HEK293 (cell line): ENCODE measurements around the gene TAF8.

Experiments used
- CTCF ChIA-PET: fragments of 350-600 bp; formaldehyde crosslinking; extraction: SDS; loops from one replicate; lab custom pipeline; 2021; ENCODE audit warnings: antibody characterized with exemption; lab: Yijun Ruan, JAX
- POLR2A ChIA-PET: fragments of 300-600 bp; formaldehyde crosslinking; extraction: SDS; loops from one replicate; lab custom pipeline; 2020; ENCODE audit warnings: antibody characterized with exemption, inconsistent platforms; lab: Yijun Ruan, JAX
- H3K27ac ChIP-seq: fragments of 200-500 bp; sonication (Bioruptor generic); 2 replicates; pipeline ENCODE4 v1.5.1; 2014; ENCODE audit warnings: low read depth, low read length, control low read depth, inconsistent platforms; ENCODE audit errors: extremely low read depth
- H3K36me3 ChIP-seq, 2 experiments: fragments of 200-500 bp in 1 of 2; sonication (Bioruptor generic) in 1 of 2; 1 replicate in 1 of 2; 2 replicates in 1 of 2; pipeline ENCODE4 v1.5.1; 2014 to 2017; ENCODE audit warnings: inconsistent platforms in 2 of 2, low read length in 2 of 2; ENCODE audit not compliant: control insufficient read depth in 2 of 2, insufficient read depth in 1 of 2
- H3K4me1 ChIP-seq: fragments of 200-500 bp; sonication (Bioruptor generic); 2 replicates; pipeline ENCODE4 v1.5.1; 2014; ENCODE audit warnings: mild to moderate bottlenecking, low read length, inconsistent platforms; ENCODE audit not compliant: control insufficient read depth, insufficient read depth
- H3K4me3 ChIP-seq: 2 replicates; pipeline ENCODE4 v1.5.1; 2011; ENCODE audit warnings: low read depth, mild to moderate bottlenecking, control low read depth, low read length, moderate library complexity
- H3K9me3 ChIP-seq: fragments of 200-500 bp; sonication (Bioruptor generic); 2 replicates; pipeline ENCODE4 v1.5.1; 2014; ENCODE audit warnings: low read depth, low read length, inconsistent platforms; ENCODE audit not compliant: control insufficient read depth, insufficient read depth
- BCL11A ChIP-seq: fragments of 450-650 bp; formaldehyde crosslinking; IDR thresholded peaks from 2 replicates; pipeline ENCODE4 v1.5.1; 2016; ENCODE audit warnings: low read depth, missing biosample characterization, missing genetic modification characterization
- EGR2 ChIP-seq: fragments of 450-650 bp; formaldehyde crosslinking; IDR thresholded peaks from 2 replicates; pipeline ENCODE4 v1.5.1; 2016; ENCODE audit warnings: low read depth, missing biosample characterization, missing genetic modification characterization
- HOXD13 ChIP-seq: sonication (generic); formaldehyde crosslinking; IDR thresholded peaks from 2 replicates; pipeline ENCODE4 v1.8.0; 2022; ENCODE audit warnings: missing genetic modification reagents, borderline replicate concordance
- KLF10 ChIP-seq: fragments of 450-650 bp; IDR thresholded peaks from 2 replicates; pipeline ENCODE4 v1.5.1; 2018; ENCODE audit warnings: missing biosample characterization, mild to moderate bottlenecking, missing genetic modification characterization
- ZBTB8A ChIP-seq: fragments of 450-650 bp; formaldehyde crosslinking; IDR thresholded peaks from 2 replicates; pipeline ENCODE4 v1.5.1; 2016; ENCODE audit warnings: missing biosample characterization, missing genetic modification characterization
- ZIC2 ChIP-seq: fragments of 450-650 bp; formaldehyde crosslinking; IDR thresholded peaks from 2 replicates; pipeline ENCODE4 v1.5.1; 2016; ENCODE audit warnings: missing biosample characterization, missing genetic modification characterization
- ZNF114 ChIP-seq: fragments of 450-650 bp; formaldehyde crosslinking; IDR thresholded peaks from 2 replicates; pipeline ENCODE4 v1.5.0; 2017; ENCODE audit warnings: missing biosample characterization, missing genetic modification characterization
- ZNF184 ChIP-seq: fragments of 450-650 bp; IDR thresholded peaks from 2 replicates; pipeline ENCODE4 v1.5.1; 2018; ENCODE audit warnings: missing biosample characterization, mild to moderate bottlenecking, missing genetic modification characterization
- ZNF266 ChIP-seq: fragments of 450-650 bp; formaldehyde crosslinking; IDR thresholded peaks from 2 replicates; pipeline ENCODE4 v1.5.1; 2016; ENCODE audit warnings: missing biosample characterization, missing genetic modification characterization, low read depth
- ZNF292 ChIP-seq: fragments of 450-650 bp; formaldehyde crosslinking; IDR thresholded peaks from 2 replicates; pipeline ENCODE4 v1.5.1; 2016; ENCODE audit warnings: low read depth, missing biosample characterization, missing genetic modification characterization, borderline replicate concordance
- ZNF501 ChIP-seq: fragments of 450-650 bp; formaldehyde crosslinking; IDR thresholded peaks from 2 replicates; pipeline ENCODE4 v1.5.1; 2016; ENCODE audit warnings: missing biosample characterization, missing genetic modification characterization
- ZNF521 ChIP-seq: fragments of 450-650 bp; formaldehyde crosslinking; IDR thresholded peaks from 2 replicates; pipeline ENCODE4 v1.5.1; 2017; ENCODE audit warnings: missing biosample characterization, mild to moderate bottlenecking, missing genetic modification characterization
- ZNF544 ChIP-seq: fragments of 450-650 bp; formaldehyde crosslinking; IDR thresholded peaks from 2 replicates; pipeline ENCODE4 v1.5.0; 2017; ENCODE audit warnings: missing biosample characterization, missing genetic modification characterization
- ZNF549 ChIP-seq: fragments of 450-650 bp; IDR thresholded peaks from 2 replicates; pipeline ENCODE4 v1.5.1; 2018; ENCODE audit warnings: missing biosample characterization, missing genetic modification characterization, mild to moderate bottlenecking, inconsistent platforms, moderate library complexity
- ZNF629 ChIP-seq: fragments of 450-650 bp; formaldehyde crosslinking; IDR thresholded peaks from 2 replicates; pipeline ENCODE4 v1.5.1; 2017; ENCODE audit warnings: missing biosample characterization, missing genetic modification characterization
- ZNF658 ChIP-seq: fragments of 450-650 bp; formaldehyde crosslinking; IDR thresholded peaks from 2 replicates; pipeline ENCODE4; 2016; ENCODE audit warnings: missing biosample characterization, missing genetic modification characterization
- ZNF707 ChIP-seq: fragments of 450-650 bp; formaldehyde crosslinking; IDR thresholded peaks from 2 replicates; pipeline ENCODE4 v1.5.1; 2016; ENCODE audit warnings: missing biosample characterization, missing genetic modification characterization
- ZNF768 ChIP-seq: fragments of 450-650 bp; formaldehyde crosslinking; IDR thresholded peaks from 2 replicates; pipeline ENCODE4 v1.5.1; 2018; ENCODE audit warnings: missing biosample characterization, mild to moderate bottlenecking, missing genetic modification characterization
- ZNF777 ChIP-seq: fragments of 450-650 bp; formaldehyde crosslinking; IDR thresholded peaks from 2 replicates; pipeline ENCODE4 v1.5.1; 2017; ENCODE audit warnings: missing biosample characterization, missing genetic modification characterization, borderline replicate concordance
- ZSCAN30 ChIP-seq: fragments of 450-650 bp; IDR thresholded peaks from 2 replicates; pipeline ENCODE4 v1.5.1; 2018; ENCODE audit warnings: missing biosample characterization, mild to moderate bottlenecking, missing genetic modification characterization, moderate library complexity
- TF ChIP-seq, protein P1 (sequence below): fragments of 450-650 bp; formaldehyde crosslinking; conservative IDR thresholded peaks from 2 replicates; pipeline ENCODE4 v1.5.1; 2016; ENCODE audit warnings: low read depth, missing biosample characterization, missing genetic modification characterization
- TF ChIP-seq, protein P2 (sequence below): fragments of 450-650 bp; formaldehyde crosslinking; IDR thresholded peaks from 2 replicates; pipeline ENCODE4 v1.5.1; 2017; ENCODE audit warnings: missing biosample characterization, missing genetic modification characterization
- TF ChIP-seq, protein P3 (sequence below): fragments of 450-650 bp; formaldehyde crosslinking; IDR thresholded peaks from 2 replicates; pipeline ENCODE4 v1.5.1; 2016; ENCODE audit warnings: missing biosample characterization, missing genetic modification characterization

TAF8 gene

DNA sequence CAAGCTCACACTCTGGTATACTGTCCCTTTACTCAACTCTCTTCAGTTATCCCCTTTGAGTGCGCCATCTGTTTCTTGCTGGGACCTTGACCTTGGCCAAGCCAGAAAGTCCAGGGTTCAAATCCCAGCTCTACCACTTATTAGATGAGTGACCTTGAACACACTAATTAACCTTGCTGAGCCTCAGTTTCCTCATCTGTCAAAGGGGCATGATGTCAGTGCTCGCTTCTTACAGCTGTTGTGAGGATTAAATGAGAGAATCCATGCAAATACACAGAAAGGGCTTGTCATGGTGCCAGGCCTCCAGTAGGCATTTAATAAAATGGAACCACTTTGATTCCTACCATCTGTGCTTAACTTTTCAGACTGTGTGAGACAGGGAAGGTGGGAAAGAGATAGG, 57.7 kb downstream of the TAF8 start (continued):
- TF ChIP-seq, protein P1, sequence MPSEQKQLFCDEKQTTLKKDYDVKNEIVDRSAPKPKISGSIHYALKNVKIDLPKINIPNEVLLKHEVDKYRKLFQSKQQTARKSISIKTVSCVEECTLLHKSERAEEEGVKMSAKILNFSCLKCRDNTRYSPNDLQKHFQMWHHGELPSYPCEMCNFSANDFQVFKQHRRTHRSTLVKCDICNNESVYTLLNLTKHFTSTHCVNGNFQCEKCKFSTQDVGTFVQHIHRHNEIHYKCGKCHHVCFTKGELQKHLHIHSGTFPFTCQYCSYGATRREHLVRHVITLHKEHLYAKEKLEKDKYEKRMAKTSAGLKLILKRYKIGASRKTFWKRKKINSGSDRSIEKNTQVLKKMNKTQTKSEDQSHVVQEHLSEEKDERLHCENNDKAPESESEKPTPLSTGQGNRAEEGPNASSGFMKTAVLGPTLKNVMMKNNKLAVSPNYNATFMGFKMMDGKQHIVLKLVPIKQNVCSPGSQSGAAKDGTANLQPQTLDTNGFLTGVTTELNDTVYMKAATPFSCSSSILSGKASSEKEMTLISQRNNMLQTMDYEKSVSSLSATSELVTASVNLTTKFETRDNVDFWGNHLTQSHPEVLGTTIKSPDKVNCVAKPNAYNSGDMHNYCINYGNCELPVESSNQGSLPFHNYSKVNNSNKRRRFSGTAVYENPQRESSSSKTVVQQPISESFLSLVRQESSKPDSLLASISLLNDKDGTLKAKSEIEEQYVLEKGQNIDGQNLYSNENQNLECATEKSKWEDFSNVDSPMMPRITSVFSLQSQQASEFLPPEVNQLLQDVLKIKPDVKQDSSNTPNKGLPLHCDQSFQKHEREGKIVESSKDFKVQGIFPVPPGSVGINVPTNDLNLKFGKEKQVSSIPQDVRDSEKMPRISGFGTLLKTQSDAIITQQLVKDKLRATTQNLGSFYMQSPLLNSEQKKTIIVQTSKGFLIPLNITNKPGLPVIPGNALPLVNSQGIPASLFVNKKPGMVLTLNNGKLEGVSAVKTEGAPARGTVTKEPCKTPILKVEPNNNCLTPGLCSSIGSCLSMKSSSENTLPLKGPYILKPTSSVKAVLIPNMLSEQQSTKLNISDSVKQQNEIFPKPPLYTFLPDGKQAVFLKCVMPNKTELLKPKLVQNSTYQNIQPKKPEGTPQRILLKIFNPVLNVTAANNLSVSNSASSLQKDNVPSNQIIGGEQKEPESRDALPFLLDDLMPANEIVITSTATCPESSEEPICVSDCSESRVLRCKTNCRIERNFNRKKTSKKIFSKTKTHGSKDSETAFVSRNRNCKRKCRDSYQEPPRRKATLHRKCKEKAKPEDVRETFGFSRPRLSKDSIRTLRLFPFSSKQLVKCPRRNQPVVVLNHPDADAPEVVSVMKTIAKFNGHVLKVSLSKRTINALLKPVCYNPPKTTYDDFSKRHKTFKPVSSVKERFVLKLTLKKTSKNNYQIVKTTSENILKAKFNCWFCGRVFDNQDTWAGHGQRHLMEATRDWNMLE (tag by site-specific recombination): no peak
- TF ChIP-seq ZNF521 (no peak), ZNF768 (no peak), ZNF629 (no peak), ZNF549 (tag by site-specific recombination) (no peak)
- TF ChIP-seq, protein P2, sequence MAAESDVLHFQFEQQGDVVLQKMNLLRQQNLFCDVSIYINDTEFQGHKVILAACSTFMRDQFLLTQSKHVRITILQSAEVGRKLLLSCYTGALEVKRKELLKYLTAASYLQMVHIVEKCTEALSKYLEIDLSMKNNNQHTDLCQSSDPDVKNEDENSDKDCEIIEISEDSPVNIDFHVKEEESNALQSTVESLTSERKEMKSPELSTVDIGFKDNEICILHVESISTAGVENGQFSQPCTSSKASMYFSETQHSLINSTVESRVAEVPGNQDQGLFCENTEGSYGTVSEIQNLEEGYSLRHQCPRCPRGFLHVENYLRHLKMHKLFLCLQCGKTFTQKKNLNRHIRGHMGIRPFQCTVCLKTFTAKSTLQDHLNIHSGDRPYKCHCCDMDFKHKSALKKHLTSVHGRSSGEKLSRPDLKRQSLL (tag by site-specific recombination): no peak

DNA sequence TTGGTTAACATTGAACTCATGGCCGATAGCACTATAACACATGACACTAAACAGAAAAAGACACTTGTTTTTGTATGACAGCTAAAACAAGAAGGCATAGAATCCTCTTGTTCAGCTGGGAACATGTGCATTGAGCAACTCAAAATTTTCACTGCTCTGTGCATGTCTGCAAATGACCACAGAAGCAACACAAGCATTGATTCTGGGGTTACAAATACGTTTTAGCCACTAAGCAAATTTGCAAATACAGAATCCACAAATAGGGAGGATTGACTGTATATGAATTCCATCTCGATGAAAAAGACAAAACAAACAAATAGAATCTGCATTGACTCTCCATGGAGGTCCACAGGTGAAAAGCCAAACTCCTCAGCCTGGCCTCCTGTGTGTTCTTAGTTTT, 60.4 kb downstream of the TAF8 start:
- POLR2A ChIA-PET: no interaction called here
- Histone ChIP-seq H3K27ac (no peak overlapping the region), H3K36me3 (no peaks in the 10 kb centered on the region), H3K4me1 (peaks cover 5% of the 10 kb centered on the region), H3K4me3 (no peak overlapping the region), H3K9me3 (no peaks in the 10 kb centered on the region)
- CTCF ChIA-PET: interaction anchor here (0.6 to 1.3 kb wide), 3 partner anchors 14 to 1248 kb away, joined by 3 to 4 read pairs (median 3); no protein-coding TSS in a partner anchor
- TF ChIP-seq ZNF114 (tag by site-specific recombination) (no peak), ZNF544 (tag by site-specific recombination) (no peak), ZNF707 (no peak), ZSCAN30 (tag by site-specific recombination) (no peak), EGR2 (tag by site-specific recombination) (no peak), ZNF292 (tag by site-specific recombination) (no peak), ZNF501 (no peak)

DNA sequence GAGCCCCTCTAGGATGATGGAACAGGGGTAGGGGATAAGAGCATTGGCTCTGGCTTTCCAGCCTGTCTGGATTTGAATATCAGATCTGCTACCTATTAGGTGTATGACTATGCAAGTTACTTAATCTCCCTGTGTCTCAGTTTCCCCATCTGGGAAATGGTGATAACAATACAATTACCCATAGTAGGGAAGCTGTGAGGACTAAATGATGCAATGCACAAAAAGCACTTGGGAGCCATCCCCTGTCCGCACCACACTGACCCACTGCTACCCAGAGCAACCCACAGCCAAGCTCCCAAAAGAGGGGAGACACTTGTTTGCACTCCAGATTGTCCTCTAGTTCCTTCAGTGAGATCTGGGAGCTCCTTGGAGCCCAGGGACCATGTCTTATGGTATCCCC, 62.0 kb downstream of the TAF8 start:
- TF ChIP-seq, protein P3, sequence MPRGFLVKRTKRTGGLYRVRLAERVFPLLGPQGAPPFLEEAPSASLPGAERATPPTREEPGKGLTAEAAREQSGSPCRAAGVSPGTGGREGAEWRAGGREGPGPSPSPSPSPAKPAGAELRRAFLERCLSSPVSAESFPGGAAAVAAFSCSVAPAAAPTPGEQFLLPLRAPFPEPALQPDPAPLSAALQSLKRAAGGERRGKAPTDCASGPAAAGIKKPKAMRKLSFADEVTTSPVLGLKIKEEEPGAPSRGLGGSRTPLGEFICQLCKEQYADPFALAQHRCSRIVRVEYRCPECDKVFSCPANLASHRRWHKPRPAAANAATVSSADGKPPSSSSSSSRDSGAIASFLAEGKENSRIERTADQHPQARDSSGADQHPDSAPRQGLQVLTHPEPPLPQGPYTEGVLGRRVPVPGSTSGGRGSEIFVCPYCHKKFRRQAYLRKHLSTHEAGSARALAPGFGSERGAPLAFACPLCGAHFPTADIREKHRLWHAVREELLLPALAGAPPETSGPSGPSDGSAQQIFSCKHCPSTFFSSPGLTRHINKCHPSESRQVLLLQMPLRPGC: no peak
- TF ChIP-seq ZBTB8A (tag by site-specific recombination) (no peak), ZNF777 (tag by site-specific recombination) (no peak), ZNF184 (tag by site-specific recombination) (no peak), ZIC2 (tag by site-specific recombination) (no peak), ZNF266 (no peak), KLF10 (tag by site-specific recombination) (no peak), HOXD13 (CRISPR knock-in tag) (no peak), BCL11A (tag by site-specific recombination) (no peak), ZNF658 (tag by site-specific recombination) (no peak), EGR2 (tag by site-specific recombination) (no peak)
- ChIA-PET CTCF (interaction anchor here (1.0 kb wide), 1 partner anchor 102 kb away, joined by 4 read pairs; no protein-coding TSS in a partner anchor), POLR2A (interaction anchor here (1.4 kb wide), 1 partner anchor 10 kb away, joined by 3 read pairs; no protein-coding TSS in a partner anchor)
- Histone ChIP-seq H3K4me1 (peaks cover 5% of the 10 kb centered on the region), H3K4me3 (no peak overlapping the region), H3K36me3 (no peaks in the 10 kb centered on the region), H3K27ac (no peak overlapping the region), H3K9me3 (no peaks in the 10 kb centered on the region)
